NOMO-1 treated with DMSO at 0.1 percent for 48 hours (cell line): ENCODE measurements around the gene E2F2.
A peak's percentile ranks its signal among the peaks of the same experiment; 100 is the strongest.

Experiments
- DNase-seq: peaks from one replicate; lab custom pipeline; 2025; ENCODE audit not compliant: unreplicated experiment; lab: John Stamatoyannopoulos, UW

E2F2 gene

GRCh38 chr1:23563003-23563402, 32.0 kb upstream of the E2F2 start:
- no peak for DNase-seq

DNA sequence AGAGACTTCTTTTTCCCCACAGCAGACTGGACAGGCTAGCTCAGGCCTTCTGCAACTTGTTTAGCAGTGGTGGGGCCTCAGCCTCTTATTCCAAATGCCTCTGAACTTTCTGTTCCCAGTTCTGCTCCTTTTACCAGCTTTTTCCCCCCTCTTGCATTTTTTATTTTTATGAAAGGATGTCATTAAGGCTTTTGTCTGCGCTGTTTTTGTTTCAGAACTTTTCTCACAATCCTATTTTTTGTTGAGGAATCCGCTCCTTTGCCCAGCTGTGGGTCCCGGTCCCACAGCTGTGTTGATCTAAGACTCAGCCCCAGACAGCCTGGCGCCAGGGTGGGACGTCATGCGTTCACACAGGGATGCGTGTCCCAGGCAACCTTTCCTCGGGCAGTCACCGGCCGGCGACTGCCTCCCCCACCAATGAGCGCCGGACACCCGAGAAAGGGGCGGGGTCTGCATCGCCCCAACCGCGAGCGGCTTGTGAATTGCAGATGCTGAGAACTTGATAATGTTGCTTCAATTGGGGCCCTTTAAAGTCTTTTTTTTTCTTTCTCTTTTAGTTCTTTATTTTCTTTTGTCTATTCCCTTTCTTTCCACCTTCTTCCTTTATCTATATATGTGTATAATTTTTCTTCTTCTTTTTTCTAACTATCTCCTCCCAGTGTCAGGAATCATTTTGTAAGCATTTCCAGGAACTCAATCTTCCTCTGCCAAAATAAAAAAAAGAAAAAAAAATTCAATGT, 31.3 kb upstream of the E2F2 start:
- DNase-seq: peak; percentile 65

- no peak for DNase-seq
These were observed 30.7 kb upstream of the E2F2 start for GRCh38 chr1:23561813-23562100.

GRCh38 chr1:23561076-23561812, 30.2 kb upstream of the E2F2 start:
- no peak for DNase-seq

- DNase-seq: peak; percentile 23
These were observed 29.1 kb upstream of the E2F2 start for GRCh38 chr1:23559985-23560741.

GRCh38 chr1:23559136-23559984, 28.3 kb upstream of the E2F2 start, which contains the start of gene ID3:
Gene ID3, minus strand, starts transcription at chr1:23559501. Its CDS starts 75 bp downstream, at chr1:23559426.
- peak; percentile 95 for DNase-seq

GRCh38 chr1:23558872-23559135, 27.8 kb upstream of the E2F2 start:
- no peak for DNase-seq

DNA sequence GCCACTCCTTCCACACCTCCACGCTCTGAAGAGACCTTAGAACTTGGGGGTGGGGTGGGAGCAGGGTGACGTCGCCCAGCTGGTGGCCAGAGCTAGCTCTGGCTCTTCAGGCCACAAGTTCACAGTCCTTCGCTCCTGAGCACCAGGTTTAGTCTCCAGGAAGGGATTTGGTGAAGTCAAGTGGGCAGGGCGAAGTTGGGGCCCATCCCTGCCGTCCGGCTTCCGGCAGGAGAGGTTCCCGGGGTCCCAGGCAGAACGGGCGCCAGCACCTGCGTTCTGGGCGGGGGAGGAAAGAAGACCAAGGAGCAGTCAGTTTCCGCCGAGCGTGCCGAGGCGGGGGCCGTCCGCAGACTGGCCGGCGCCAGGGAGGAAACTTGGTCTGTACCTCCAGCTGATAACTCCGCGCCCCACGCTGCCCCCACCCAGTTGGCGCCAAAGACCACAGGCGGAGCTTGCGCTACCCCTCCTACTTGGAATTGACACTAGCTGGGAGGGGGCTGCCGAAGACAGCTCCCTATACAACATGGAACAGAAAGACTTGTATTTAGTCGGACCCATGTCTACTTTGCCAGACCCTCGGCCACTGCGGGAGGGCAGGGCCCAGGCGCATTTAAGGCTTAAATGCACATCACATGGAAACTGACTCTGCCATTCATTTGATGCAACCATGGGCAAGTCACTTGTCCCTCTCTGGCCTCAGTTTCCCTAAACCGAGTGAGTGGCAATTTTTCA, 27.3 kb upstream of the E2F2 start:
- DNase-seq: peak; percentile 16

DNA sequence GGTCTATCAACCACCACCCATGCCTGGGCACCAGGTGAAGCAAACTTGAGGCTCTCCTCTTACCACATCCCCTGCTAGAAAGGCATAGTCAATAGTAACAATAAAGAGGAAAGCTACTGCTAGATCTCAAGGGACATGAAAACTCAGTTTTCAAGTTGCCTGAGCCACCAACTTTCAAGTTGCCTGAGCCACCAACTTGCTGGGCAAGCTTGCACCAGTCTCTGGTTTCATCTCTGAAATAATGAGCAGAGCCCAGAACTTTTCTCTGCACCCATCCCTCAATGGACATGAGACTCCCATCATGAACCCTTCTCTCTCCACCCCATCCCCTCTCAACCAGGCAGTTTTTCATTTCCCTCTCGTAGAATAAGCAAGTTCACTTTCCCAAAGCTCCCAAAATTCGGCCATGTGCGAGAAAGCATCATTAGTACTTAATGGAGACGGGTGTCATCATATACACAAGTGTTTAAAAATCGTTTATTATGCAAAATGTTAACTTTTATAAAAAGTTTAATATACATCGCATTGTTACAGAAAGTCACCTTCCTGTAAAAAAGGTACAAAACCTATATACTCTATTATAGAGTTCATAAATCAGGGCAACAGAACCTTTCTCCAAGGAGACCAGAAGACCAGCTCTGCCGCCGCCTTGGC, 26.6 kb upstream of the E2F2 start:
- DNase-seq: no peak

DNA sequence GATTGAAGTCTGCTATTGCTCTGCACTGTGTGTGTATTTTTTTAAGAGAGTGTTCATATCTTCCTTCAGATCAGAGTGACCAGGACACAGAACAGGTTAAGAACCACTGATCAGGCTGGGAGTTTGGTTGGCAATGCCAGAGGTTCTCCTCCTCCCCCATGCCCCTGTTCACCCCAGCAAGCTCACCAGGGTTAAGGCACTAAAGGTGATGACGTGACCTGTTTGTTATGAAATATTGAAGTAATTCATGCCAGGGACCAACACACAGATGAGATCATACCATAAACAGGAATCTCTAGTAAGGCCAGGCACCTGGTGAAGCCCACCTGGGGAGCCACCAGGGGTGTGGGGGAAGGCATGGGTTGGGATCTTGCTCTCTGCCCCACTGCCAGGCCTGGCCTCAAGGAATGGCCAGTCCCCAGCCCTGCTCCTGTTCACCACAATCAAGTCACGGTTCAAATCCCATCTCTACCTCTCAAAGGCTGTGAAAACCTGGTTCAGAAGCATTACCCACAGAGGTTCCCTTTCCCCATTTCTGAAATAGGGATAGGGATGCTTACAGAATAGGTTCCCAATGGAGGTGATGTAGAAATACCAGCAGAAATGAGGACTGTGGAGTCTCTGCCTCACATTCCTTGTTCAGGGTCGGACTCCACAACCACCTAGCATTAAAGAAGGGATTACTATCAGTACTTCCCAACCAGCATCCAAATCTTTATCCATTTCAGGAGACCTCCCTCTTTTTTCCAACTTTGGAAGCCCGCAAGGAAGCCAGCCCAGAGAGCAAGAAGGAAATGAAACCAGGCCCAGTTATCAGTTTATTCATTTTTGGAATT, 25.8 kb upstream of the E2F2 start:
- DNase-seq: no peak

DNA sequence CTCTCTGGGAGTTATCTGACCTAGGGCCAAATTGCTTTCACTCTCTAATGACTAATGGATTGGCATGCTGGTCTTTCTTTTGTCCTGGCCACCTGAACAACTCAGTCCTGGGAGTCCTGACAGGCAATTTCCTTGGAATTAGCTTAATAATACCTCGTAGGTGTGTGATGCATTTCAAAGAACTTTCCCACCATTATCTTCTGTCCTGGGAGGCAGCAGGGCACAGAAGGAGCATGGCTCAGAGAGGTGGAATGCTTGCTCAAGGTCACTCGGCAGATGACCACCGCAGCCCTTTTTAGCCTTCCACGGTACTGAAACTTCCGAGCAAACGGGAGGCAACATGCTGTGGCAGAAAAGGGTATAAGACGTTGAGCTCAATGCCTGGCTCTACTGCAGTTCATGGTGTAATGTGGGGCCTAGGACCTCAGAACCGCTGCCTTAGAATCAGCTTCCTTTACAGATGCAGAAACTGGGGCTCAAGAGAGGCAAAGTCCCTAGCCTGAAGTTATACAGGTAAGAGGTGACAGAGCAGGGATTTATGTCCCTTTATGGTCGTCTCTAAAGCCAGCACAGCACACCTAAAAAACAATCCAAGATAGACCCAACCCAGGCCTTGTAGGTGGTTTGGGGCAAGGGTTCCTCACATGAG, 25.1 kb upstream of the E2F2 start:
- no peak for DNase-seq

GRCh38 chr1:23555270-23555985, 24.4 kb upstream of the E2F2 start:
- no peak for DNase-seq

DNA sequence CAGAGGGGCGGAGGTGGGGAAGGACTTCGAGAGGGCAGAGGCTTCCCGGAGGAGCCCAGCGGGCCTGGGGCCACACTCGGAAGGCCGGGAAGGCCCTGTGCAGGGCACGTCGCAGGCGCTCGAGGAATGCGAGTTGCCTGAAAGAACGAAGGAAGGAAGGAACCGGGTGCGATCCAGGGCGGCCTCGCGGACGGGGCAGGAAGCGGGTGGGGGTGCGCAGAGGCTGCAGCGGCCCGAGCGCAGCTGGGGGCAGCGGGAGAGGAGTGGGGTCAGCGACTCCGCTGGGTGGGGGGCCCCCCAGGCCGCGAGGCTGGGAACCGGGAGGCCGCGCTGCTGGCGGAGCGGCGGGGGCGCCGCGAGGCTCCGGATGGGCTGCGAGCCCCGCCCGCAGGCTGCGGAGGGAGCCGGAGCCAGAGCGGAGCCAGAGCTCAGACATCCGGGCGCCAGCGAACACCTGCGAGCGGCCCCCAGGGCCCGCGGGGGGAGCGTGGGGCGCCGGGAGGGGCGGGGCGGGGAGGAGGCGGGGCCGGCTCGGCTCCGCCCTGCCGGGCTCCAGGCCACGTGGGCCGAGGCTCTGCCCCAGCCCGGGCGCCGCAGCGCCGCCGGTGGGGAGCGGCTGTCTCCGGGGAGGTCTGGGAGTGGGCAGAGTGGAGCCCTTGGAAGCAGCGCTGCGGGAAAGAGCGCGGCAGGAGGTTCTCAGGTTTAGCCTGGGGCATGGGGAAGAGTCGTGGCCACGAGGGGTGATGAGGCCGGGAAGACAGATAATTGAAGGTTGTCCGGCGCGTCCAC, 23.6 kb upstream of the E2F2 start:
- DNase-seq: peak; percentile 54

GRCh38 chr1:23554127-23554480, 23.1 kb upstream of the E2F2 start:
- no peak for DNase-seq

DNA sequence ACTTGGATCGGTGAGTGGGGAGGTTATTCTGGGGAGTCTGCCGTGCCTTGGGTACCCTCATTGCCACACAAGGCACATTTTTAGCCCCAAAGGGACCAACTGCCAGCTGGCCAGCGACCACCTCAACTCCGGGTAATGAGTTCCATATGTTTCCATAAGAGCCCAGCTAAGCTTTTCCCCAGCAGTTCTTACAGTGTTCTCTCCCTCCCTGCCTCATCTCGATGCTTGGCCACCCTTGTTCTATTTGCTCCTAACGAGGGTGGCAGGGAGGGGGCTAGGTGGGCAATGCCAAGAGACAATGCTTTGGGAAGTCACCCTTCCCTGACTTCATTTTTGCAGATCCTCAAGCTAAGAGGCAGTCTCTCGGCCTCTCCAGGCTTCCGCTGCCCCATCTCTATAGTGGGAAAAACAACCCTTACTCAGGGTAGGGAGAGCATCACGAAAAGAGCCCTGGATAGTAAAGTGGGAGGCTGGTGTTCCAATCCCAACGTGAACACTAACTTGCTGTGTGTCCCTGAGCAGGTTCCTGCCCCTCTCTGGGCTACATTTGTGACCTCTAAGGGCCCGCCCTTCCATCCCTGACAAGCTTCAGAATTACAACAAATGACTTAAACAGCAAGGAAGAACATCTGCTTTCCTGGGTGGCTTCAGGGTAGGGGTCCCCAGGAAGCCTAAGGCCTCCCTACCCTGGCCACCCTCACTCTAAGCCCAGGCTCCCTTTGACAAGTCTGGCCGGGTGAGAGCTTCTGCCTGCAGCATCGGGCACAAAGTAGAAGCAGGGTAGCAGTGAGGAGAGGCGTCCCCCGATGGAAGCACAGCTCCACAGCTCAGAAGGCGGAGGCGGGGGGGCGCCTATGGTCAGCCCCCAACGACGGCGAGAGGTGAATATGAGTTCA, 22.4 kb upstream of the E2F2 start:
- DNase-seq: no peak

GRCh38 chr1:23551849-23552248, 20.8 kb upstream of the E2F2 start:
- no peak for DNase-seq
